HepG2 (cell line): ENCODE data around the gene CPS1. TPM values are rescaled to one million over a fixed set of nuclear protein-coding genes. Genes with fewer than 3 reads are reported as not detected.

Source experiments
- ATAC-seq: fragments of 200-7000 bp; cut with Tn5 transposase; 3 replicates; pipeline ENCODE4 v1.9.1; 2020; ENCODE audit warnings: mild to moderate bottlenecking, moderate library complexity
- BruUV-seq: library from RNA; stranded (reverse); fragments of 400-500 nt; replicated peaks from 2 replicates; lab custom pipeline; 2021; lab: Mats Ljungman, UMichigan
- CTCF ChIA-PET: fragments of 300-600 bp; formaldehyde crosslinking; extraction: SDS; loops from one replicate; lab custom pipeline; 2021; ENCODE audit warnings: low total read pairs, inconsistent platforms, low intra/inter-chr PET ratio; lab: Yijun Ruan, JAX
- POLR2A ChIA-PET: fragments of 350-600 bp; sonication (Branson Sonifier 250); formaldehyde crosslinking; loops from one replicate; lab custom pipeline; 2020; ENCODE audit warnings: antibody characterized with exemption, inconsistent platforms; lab: Yijun Ruan, JAX
- DNase-seq: peaks from one replicate; pipeline ENCODE4 v3.0.0-alpha.2; 2015; ENCODE audit warnings: low spot score
- FAIRE-seq: peaks from 3 replicates; lab custom pipeline; 2011; peaks lifted over from hg19 to GRCh38; lab: Jason Lieb, UNC
- H2AFZ ChIP-seq: one replicate; pipeline ENCODE4 v1.6.1; 2011; ENCODE audit warnings: low read length, inconsistent platforms
- H3K27ac ChIP-seq: fragments of 300-600 bp; 3 replicates; pipeline ENCODE4 v1.8.0; 2011; ENCODE audit warnings: mixed run types, mild to moderate bottlenecking, mixed read lengths, low read length, inconsistent platforms; ENCODE audit not compliant: insufficient read depth; ENCODE audit errors: extremely low read length
- H3K27me3 ChIP-seq, 2 experiments: fragments of 200-600 bp in 1 of 2; 2 replicates in 1 of 2; 3 replicates in 1 of 2; pipeline versions ENCODE4 v1.6.0 to v1.8.0; 2011; ENCODE audit warnings: low read length in 2 of 2, mild to moderate bottlenecking in 2 of 2, moderate library complexity in 2 of 2, inconsistent platforms in 1 of 2; ENCODE audit not compliant: insufficient read depth in 2 of 2, control insufficient read depth in 1 of 2
- H3K36me3 ChIP-seq, 2 experiments: fragments of 200-600 bp in 1 of 2; replicated peaks in 1 of 2; 2 replicates in 1 of 2; 3 replicates in 1 of 2; pipeline versions ENCODE4 v1.5.1 to v1.8.0; 2011; ENCODE audit warnings: low read length in 2 of 2, inconsistent platforms in 1 of 2; ENCODE audit not compliant: insufficient read depth in 2 of 2, control insufficient read depth in 1 of 2
- H3K4me1 ChIP-seq: 2 replicates; pipeline ENCODE4 v1.5.1; 2012; ENCODE audit warnings: low read length, inconsistent platforms; ENCODE audit not compliant: insufficient read depth
- H3K4me2 ChIP-seq: 2 replicates; pipeline ENCODE4 v1.6.0; 2011; ENCODE audit warnings: low read depth, low read length, inconsistent platforms
- H3K4me3 ChIP-seq, 3 experiments: fragments of 200-600 bp in 1 of 3; sonication (generic), shearing (Covaris generic) in 1 of 3; replicated peaks in 1 of 3; 2 replicates each; pipeline ENCODE4 v1.5.1; 2011 to 2016; ENCODE audit warnings: low read length in 3 of 3, inconsistent platforms in 2 of 3, low read depth in 2 of 3, mild to moderate bottlenecking in 2 of 3, control low read depth in 1 of 3, mixed read lengths in 1 of 3; ENCODE audit not compliant: insufficient read depth in 1 of 3
- H3K79me2 ChIP-seq: one replicate; pipeline ENCODE4 v1.6.1; 2011; ENCODE audit warnings: low read length, inconsistent platforms; ENCODE audit not compliant: insufficient read depth
- H3K9ac ChIP-seq: 2 replicates; pipeline ENCODE4 v1.6.0; 2011; ENCODE audit warnings: mild to moderate bottlenecking, low read depth, low read length, inconsistent platforms; ENCODE audit not compliant: insufficient read depth
- H3K9me3 ChIP-seq: 2 replicates; pipeline ENCODE4 v1.5.1; 2012; ENCODE audit warnings: mild to moderate bottlenecking, low read length
- H4K20me1 ChIP-seq: 2 replicates; pipeline ENCODE4 v1.6.0; 2011; ENCODE audit warnings: inconsistent platforms, mild to moderate bottlenecking, low read length, moderate library complexity; ENCODE audit not compliant: insufficient read depth
- ETV5 ChIP-seq: IDR thresholded peaks from 2 replicates; pipeline ENCODE4 v1.6.1; 2018; ENCODE audit warnings: missing biosample characterization, missing genetic modification reagents, inconsistent platforms, borderline replicate concordance
- FOXA1 ChIP-seq, 2 experiments: fragments of 450-650 bp in 1 of 2; sonication (generic) in 1 of 2; formaldehyde crosslinking in 1 of 2; IDR thresholded peaks; 2 replicates each; pipeline versions ENCODE4 v1.4.0 to v1.6.1; 2016 to 2020; ENCODE audit warnings: missing genetic modification reagents in 1 of 2
- FOXP1 ChIP-seq, 2 experiments: fragments of 450-650 bp in 1 of 2; IDR thresholded peaks; 2 replicates each; pipeline ENCODE4 v1.6.1; 2017 to 2018; ENCODE audit warnings: antibody characterized with exemption in 1 of 2
- MEIS2 ChIP-seq: sonication (generic); formaldehyde crosslinking; IDR thresholded peaks from 2 replicates; pipeline ENCODE4 v1.9.0; 2021; ENCODE audit warnings: mild to moderate bottlenecking, missing genetic modification reagents
- NR2F1 ChIP-seq, 2 experiments: fragments of 450-650 bp in 1 of 2; formaldehyde crosslinking in 1 of 2; IDR thresholded peaks; 2 replicates each; pipeline versions ENCODE4 v1.5.0 to v1.6.1; 2016 to 2020; ENCODE audit warnings: mild to moderate bottlenecking in 1 of 2, missing compliant biosample characterization in 1 of 2, missing genetic modification reagents in 1 of 2, moderate library complexity in 1 of 2
- RARA ChIP-seq: IDR thresholded peaks from 2 replicates; pipeline ENCODE4 v1.6.1; 2016; ENCODE audit warnings: missing genetic modification reagents, missing compliant biosample characterization
- RXRB ChIP-seq: IDR thresholded peaks from 2 replicates; pipeline ENCODE4 v1.6.1; 2016; ENCODE audit warnings: borderline replicate concordance, missing genetic modification reagents, missing compliant biosample characterization
- SOX5 ChIP-seq: IDR thresholded peaks from 2 replicates; pipeline ENCODE4 v1.6.1; 2016; ENCODE audit warnings: borderline replicate concordance
- SP5 ChIP-seq: IDR thresholded peaks from 2 replicates; pipeline ENCODE4 v1.6.1; 2016; ENCODE audit warnings: low read depth, borderline replicate concordance
- TCF7 ChIP-seq: sonication (generic); IDR thresholded peaks from 2 replicates; pipeline ENCODE4 v1.6.1; 2016; ENCODE audit warnings: antibody characterized with exemption, low read depth
- TFDP1 ChIP-seq: IDR thresholded peaks from 2 replicates; pipeline ENCODE4 v1.6.1; 2016; ENCODE audit warnings: missing compliant biosample characterization, missing genetic modification reagents, borderline replicate concordance
- ZFP82 ChIP-seq: sonication (generic); formaldehyde crosslinking; IDR thresholded peaks from 2 replicates; pipeline ENCODE4 v1.5.1; 2020; ENCODE audit warnings: mild to moderate bottlenecking, missing genetic modification reagents, borderline replicate concordance
- ZNF230 ChIP-seq: sonication (generic); formaldehyde crosslinking; IDR thresholded peaks from 2 replicates; pipeline ENCODE4 v1.4.0; 2020; ENCODE audit warnings: mild to moderate bottlenecking, missing genetic modification reagents
- ZNF326 ChIP-seq: sonication (generic); formaldehyde crosslinking; IDR thresholded peaks from 2 replicates; pipeline ENCODE4 v1.4.0; 2020; ENCODE audit warnings: missing genetic modification reagents, borderline replicate concordance
- ZNF878 ChIP-seq: sonication (generic); formaldehyde crosslinking; IDR thresholded peaks from 2 replicates; pipeline ENCODE4 v1.8.1; 2023; ENCODE audit warnings: mild to moderate bottlenecking, missing genetic modification reagents, moderate library complexity
- WGBS: methylation state at CpG from one replicate; pipeline ENCODE4 v1.1.6; 2017; ENCODE audit warnings: low lambda C conversion rate; 5-methylcytosine and 5-hydroxymethylcytosine counted together
- in situ Hi-C: cut with HindIII; loops from 2 replicates; pipeline ENCODE4 v1.10.0; 2017; ENCODE audit warnings: low pct_unique_long_range_greater_than_20kb; ENCODE audit not compliant: extremely low pct_ligation_motif_present
- intact Hi-C: fragments of 100-400 bp; cut with micrococcal nuclease; formaldehyde crosslinking; loops from one replicate; pipeline ENCODE4 v1.10.0; 2022; ENCODE audit not compliant: unreplicated experiment
- polyA plus RNA-seq, 8 experiments: library from polyadenylated mRNA; depleted of rRNA in 3 of 8; stranded (reverse) in 7 of 8; unstranded in 1 of 8; fragments of >200 nt; fragmentation: Illumina TruSeq in 4 of 8; extraction: Trizol in 4 of 8; gene quantifications; 2 replicates each; pipeline versions ENCODE4 v1.2.1 to v1.2.3, GENCODE V29; 2011 to 2016; ENCODE audit warnings: low read depth in 4 of 8, missing spikeins in 1 of 8, mixed read lengths in 1 of 8; ENCODE audit not compliant: insufficient read depth in 1 of 8
- total RNA-seq, 5 experiments: library from RNA; depleted of rRNA; stranded (reverse); fragments of >200 nt; fragmentation: Illumina TruSeq; extraction: Trizol; gene quantifications; 2 replicates each; pipeline ENCODE4 v1.2.3, GENCODE V29; 2016; ENCODE audit warnings: low read depth in 1 of 5
- TF ChIP-seq, protein P1 (sequence below): sonication (generic); formaldehyde crosslinking; IDR thresholded peaks from 2 replicates; pipeline ENCODE4 v1.4.0; 2020; ENCODE audit warnings: missing genetic modification reagents, borderline replicate concordance

Gene CPS1
- total and polyA plus RNA-seq, 2 of the 13 experiments (the other 11 are each of a cell fraction or from before 2014, with no cell fraction given) = 24.4 to 51.7 TPM

DNA sequence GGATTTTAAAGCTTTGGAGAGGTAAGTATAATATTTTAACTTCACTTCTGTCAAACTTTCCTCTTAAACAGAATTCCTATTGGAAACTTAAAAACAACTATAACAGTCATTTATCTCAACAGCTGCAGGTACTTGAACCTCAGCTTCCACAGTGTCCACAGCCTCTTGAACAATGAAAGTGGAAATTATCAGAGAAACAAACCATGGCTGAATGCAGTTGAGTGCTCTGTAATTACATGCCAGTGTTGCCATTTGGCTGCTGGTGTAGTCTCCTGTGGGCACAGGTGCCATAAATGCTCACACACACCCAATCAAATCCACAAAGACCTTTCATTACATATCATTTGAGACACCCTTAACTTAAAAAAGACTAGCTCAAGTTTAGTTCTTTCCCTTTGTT lies 125.1 kb downstream of the CPS1 start:
- CTCF ChIA-PET = no interaction called here
- Histone ChIP-seq H3K27me3 (no peaks in the 10 kb centered on the region), H3K4me2 (no peak overlapping the region), H3K36me3 (no peaks in the 10 kb centered on the region), H2AFZ (no peak overlapping the region), H3K79me2 (no peaks in the 10 kb centered on the region), H3K4me3 (no peak overlapping the region), H3K9ac (no peak overlapping the region), H3K9me3 (no peaks in the 10 kb centered on the region), H3K27ac (no peak overlapping the region), H4K20me1 (no peaks in the 10 kb centered on the region), H3K4me1 (peaks cover 4% of the 10 kb centered on the region)
- POLR2A ChIA-PET = no interaction called here
- intact Hi-C loops (no loop called here), in situ Hi-C loops (no loop called here)
- no peak for FAIRE-seq
- no peak for TF ChIP-seq ZNF878 (CRISPR knock-in tag)
- DNase-seq = no peak
- ATAC-seq = no peak
- no TSS peak for BruUV-seq

- FAIRE-seq (peak; percentile 63), ATAC-seq (peak; percentile 83), DNase-seq (peak; percentile 63)
- Histone ChIP-seq H3K36me3 (no peaks in the 10 kb centered on the region), H3K9ac (no peak overlapping the region), H3K4me3 (no peak overlapping the region), H4K20me1 (no peaks in the 10 kb centered on the region), H3K4me2 (no peak overlapping the region), H3K79me2 (no peaks in the 10 kb centered on the region), H3K4me1 (peaks cover 11% of the 10 kb centered on the region), H3K27me3 (no peaks in the 10 kb centered on the region), H3K27ac (no peak overlapping the region), H3K9me3 (no peaks in the 10 kb centered on the region), H2AFZ (no peak overlapping the region)
- BruUV-seq = no TSS peak
- in situ Hi-C loops (no loop called here), intact Hi-C loops (no loop called here)
- ChIA-PET POLR2A (no interaction called here), CTCF (no interaction called here)
- WGBS = 6% methylated on average over 3 of the region's 3 CpGs
- TF ChIP-seq TFDP1 (CRISPR knock-in tag) (peak; percentile 35; the same call in 1 of the 2 replicates), FOXP1 (IDR thresholded peaks at IDR 0.05) (peak; percentile 59; the same call in 1 of the 2 replicates), FOXP1 (CRISPR knock-in tag; IDR thresholded peaks at IDR 0.05) (peak; percentile 63), ZNF326 (CRISPR knock-in tag) (no peak), MEIS2 (no peak), ZFP82 (no peak), NR2F1 (CRISPR knock-in tag; IDR thresholded peaks at IDR 0.05) (peak; percentile 24 to 51; a peak in 1 of 4 replicates), TCF7 (peak; percentile 73), ETV5 (peak; percentile 72; the same call in 1 of the 2 replicates), ZNF230 (CRISPR knock-in tag) (no peak), SP5 (no peak), RARA (CRISPR knock-in tag) (peak; percentile 94), FOXA1 (IDR thresholded peaks at IDR 0.05) (no peak), FOXA1 (CRISPR knock-in tag; IDR thresholded peaks at IDR 0.05) (peak; percentile 87), RXRB (CRISPR knock-in tag) (peak; percentile 77), SOX5 (CRISPR knock-in tag) (peak; percentile 14; the same call in 1 of the 2 replicates)
- TF ChIP-seq, protein P1, sequence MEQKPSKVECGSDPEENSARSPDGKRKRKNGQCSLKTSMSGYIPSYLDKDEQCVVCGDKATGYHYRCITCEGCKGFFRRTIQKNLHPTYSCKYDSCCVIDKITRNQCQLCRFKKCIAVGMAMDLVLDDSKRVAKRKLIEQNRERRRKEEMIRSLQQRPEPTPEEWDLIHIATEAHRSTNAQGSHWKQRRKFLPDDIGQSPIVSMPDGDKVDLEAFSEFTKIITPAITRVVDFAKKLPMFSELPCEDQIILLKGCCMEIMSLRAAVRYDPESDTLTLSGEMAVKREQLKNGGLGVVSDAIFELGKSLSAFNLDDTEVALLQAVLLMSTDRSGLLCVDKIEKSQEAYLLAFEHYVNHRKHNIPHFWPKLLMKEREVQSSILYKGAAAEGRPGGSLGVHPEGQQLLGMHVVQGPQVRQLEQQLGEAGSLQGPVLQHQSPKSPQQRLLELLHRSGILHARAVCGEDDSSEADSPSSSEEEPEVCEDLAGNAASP (CRISPR knock-in tag) = peak; percentile 83; the same call in 1 of the 2 replicates
These were observed 130.0 kb downstream of the CPS1 start for GRCh38 chr2:210686401-210686800.
